Dendritic cell treated with granulocyte-macrophage colony-stimulating factor and Interleukin-4, amounts not matched to agents 40 ng/mL and 50 ng/mL, for 4 days (primary cell): Measurements from ENCODE around the gene ZNF512.

Experiments
- H3K27ac Mint-ChIP-seq: one replicate; pipeline ENCODE4 v1.8.0; 2022; ENCODE audit warnings: mild to moderate bottlenecking, mixed read lengths
- H3K27me3 Mint-ChIP-seq: one replicate; pipeline ENCODE4 v1.8.0; 2022; ENCODE audit warnings: mild to moderate bottlenecking, mixed read lengths
- H3K36me3 Mint-ChIP-seq: one replicate; pipeline ENCODE4 v1.8.0; 2022; ENCODE audit warnings: low read depth, mixed read lengths
- H3K4me1 Mint-ChIP-seq: one replicate; pipeline ENCODE4 v1.8.0; 2022; ENCODE audit warnings: low read depth, mixed read lengths
- H3K4me3 Mint-ChIP-seq: one replicate; pipeline ENCODE4 v1.8.0; 2022; ENCODE audit warnings: mild to moderate bottlenecking, moderate library complexity, mixed read lengths
- H3K9me3 Mint-ChIP-seq: one replicate; pipeline ENCODE4 v1.8.0; 2022; ENCODE audit warnings: mixed read lengths
- intact Hi-C: fragments of 100-400 bp; cut with micrococcal nuclease; formaldehyde crosslinking; loops from one replicate; pipeline ENCODE4 v1.15.0; 2022

Gene ZNF512

GRCh38 chr2:27571197-27571596 is 11.6 kb upstream of the ZNF512 start:
- no peaks in the 10 kb centered on the region for H3K36me3 Mint-ChIP-seq
- intact Hi-C loops = no loop called here
- no peak overlapping the region for H3K4me3 Mint-ChIP-seq
- H3K27me3 Mint-ChIP-seq = peaks cover 24% of the 10 kb centered on the region
- H3K4me1 Mint-ChIP-seq = no peaks in the 10 kb centered on the region
- no peaks in the 10 kb centered on the region for H3K9me3 Mint-ChIP-seq
- no peak overlapping the region for H3K27ac Mint-ChIP-seq

GRCh38 chr2:27571681-27572080 is 11.2 kb upstream of the ZNF512 start:
- intact Hi-C loops = no loop called here
- Mint-ChIP-seq H3K27ac (no peak overlapping the region), H3K4me1 (no peaks in the 10 kb centered on the region), H3K4me3 (no peak overlapping the region), H3K9me3 (no peaks in the 10 kb centered on the region), H3K36me3 (no peaks in the 10 kb centered on the region), H3K27me3 (peaks cover 20% of the 10 kb centered on the region)

- H3K27me3 Mint-ChIP-seq = peaks cover 13% of the 10 kb centered on the region
- intact Hi-C loops = no loop called here
- no peak overlapping the region for H3K27ac Mint-ChIP-seq
- H3K4me1 Mint-ChIP-seq = no peaks in the 10 kb centered on the region
- peaks cover 6% of the 10 kb centered on the region for H3K9me3 Mint-ChIP-seq
- no peaks in the 10 kb centered on the region for H3K36me3 Mint-ChIP-seq
- H3K4me3 Mint-ChIP-seq = no peak overlapping the region
Measured at GRCh38 chr2:27572439-27572838, 10.4 kb upstream of the ZNF512 start.

GRCh38 chr2:27572998-27573429 is 9.8 kb upstream of the ZNF512 start:
- H3K36me3 Mint-ChIP-seq = no peaks in the 10 kb centered on the region
- peaks cover 8% of the 10 kb centered on the region for H3K9me3 Mint-ChIP-seq
- no peak overlapping the region for H3K4me3 Mint-ChIP-seq
- intact Hi-C loops = no loop called here
- H3K27ac Mint-ChIP-seq = no peak overlapping the region
- H3K4me1 Mint-ChIP-seq = no peaks in the 10 kb centered on the region
- peaks cover 13% of the 10 kb centered on the region for H3K27me3 Mint-ChIP-seq

GRCh38 chr2:27573452-27573851 is 9.4 kb upstream of the ZNF512 start:
- H3K4me1 Mint-ChIP-seq = no peaks in the 10 kb centered on the region
- peaks cover 13% of the 10 kb centered on the region for H3K27me3 Mint-ChIP-seq
- H3K4me3 Mint-ChIP-seq = no peak overlapping the region
- no peaks in the 10 kb centered on the region for H3K36me3 Mint-ChIP-seq
- no peak overlapping the region for H3K27ac Mint-ChIP-seq
- H3K9me3 Mint-ChIP-seq = peaks cover 10% of the 10 kb centered on the region
- intact Hi-C loops = no loop called here

- Mint-ChIP-seq H3K27ac (peak overlapping the region; percentile 91), H3K9me3 (peaks cover 28% of the 10 kb centered on the region), H3K4me3 (no peak overlapping the region), H3K27me3 (no peaks in the 10 kb centered on the region), H3K36me3 (peaks cover 20% of the 10 kb centered on the region), H3K4me1 (peaks cover 39% of the 10 kb centered on the region)
- intact Hi-C loops = loop anchor here (2.0 to 10.0 kb wide), 2 partner anchors 93 to 177 kb away; partner anchors contain the start of genes IFT172 and PPM1G
Measured at GRCh38 chr2:27581417-27582128, 1.3 kb upstream of the ZNF512 start.

- no peaks in the 10 kb centered on the region for H3K27me3 Mint-ChIP-seq
- peak overlapping the region; percentile 91 for H3K27ac Mint-ChIP-seq
- H3K4me3 Mint-ChIP-seq = peak overlapping the region; percentile 93
- intact Hi-C loops = loop anchor here (2.0 to 10.0 kb wide), 2 partner anchors 93 to 177 kb away; partner anchors contain the start of genes IFT172 and PPM1G
- H3K36me3 Mint-ChIP-seq = peaks cover 27% of the 10 kb centered on the region
- H3K9me3 Mint-ChIP-seq = peaks cover 25% of the 10 kb centered on the region
- H3K4me1 Mint-ChIP-seq = peaks cover 42% of the 10 kb centered on the region
Measured at GRCh38 chr2:27582129-27582694, 630 bp upstream of the ZNF512 start.

GRCh38 chr2:27583390-27583915 is 611 bp downstream of the ZNF512 start:
- H3K27me3 Mint-ChIP-seq = no peaks in the 10 kb centered on the region
- peak overlapping the region; percentile 91 for H3K27ac Mint-ChIP-seq
- peaks cover 42% of the 10 kb centered on the region for H3K4me1 Mint-ChIP-seq
- H3K9me3 Mint-ChIP-seq = peaks cover 18% of the 10 kb centered on the region
- H3K36me3 Mint-ChIP-seq = peaks cover 35% of the 10 kb centered on the region
- intact Hi-C loops = loop anchor here (2.0 to 10.0 kb wide), 2 partner anchors 95 to 179 kb away; partner anchors contain the start of genes IFT172 and PPM1G
- peak overlapping the region; percentile 93 for H3K4me3 Mint-ChIP-seq

- peaks cover 42% of the 10 kb centered on the region for H3K4me1 Mint-ChIP-seq
- H3K9me3 Mint-ChIP-seq = peaks cover 8% of the 10 kb centered on the region
- peaks cover 35% of the 10 kb centered on the region for H3K36me3 Mint-ChIP-seq
Measured at GRCh38 chr2:27584597-27584996, 1.8 kb downstream of the ZNF512 start.

GRCh38 chr2:27587025-27587424 is 4.2 kb downstream of the ZNF512 start:
- Mint-ChIP-seq H3K4me3 (no peak overlapping the region), H3K36me3 (peaks cover 57% of the 10 kb centered on the region), H3K27ac (no peak overlapping the region), H3K27me3 (no peaks in the 10 kb centered on the region), H3K9me3 (peaks cover 15% of the 10 kb centered on the region), H3K4me1 (peaks cover 42% of the 10 kb centered on the region)
- intact Hi-C loops = loop anchor here (10.0 kb wide), 1 partner anchor 182 kb away; the partner anchor contains the start of gene PPM1G

More at GRCh38 chr2:27584597-27584996, 1.8 kb downstream of the ZNF512 start:
- Mint-ChIP-seq H3K27me3 (no peaks in the 10 kb centered on the region), H3K27ac (no peak overlapping the region), H3K4me3 (peak overlapping the region; percentile 15)
- intact Hi-C loops = loop anchor here (10.0 kb wide), 1 partner anchor 180 kb away; the partner anchor contains the start of gene PPM1G

GRCh38 chr2:27588308-27588707 is 5.5 kb downstream of the ZNF512 start:
- H3K9me3 Mint-ChIP-seq = peaks cover 23% of the 10 kb centered on the region
- no peaks in the 10 kb centered on the region for H3K27me3 Mint-ChIP-seq
- H3K4me3 Mint-ChIP-seq = no peak overlapping the region
- intact Hi-C loops = loop anchor here (10.0 kb wide), 1 partner anchor 184 kb away; the partner anchor contains the start of gene PPM1G
- no peak overlapping the region for H3K27ac Mint-ChIP-seq
- H3K4me1 Mint-ChIP-seq = peaks cover 33% of the 10 kb centered on the region
- H3K36me3 Mint-ChIP-seq = peaks cover 56% of the 10 kb centered on the region

GRCh38 chr2:27591745-27592144 is 8.9 kb downstream of the ZNF512 start:
- Mint-ChIP-seq H3K4me3 (no peak overlapping the region), H3K27me3 (no peaks in the 10 kb centered on the region), H3K27ac (no peak overlapping the region), H3K36me3 (peaks cover 71% of the 10 kb centered on the region), H3K4me1 (peaks cover 14% of the 10 kb centered on the region), H3K9me3 (peaks cover 51% of the 10 kb centered on the region)
- intact Hi-C loops = no loop called here

- Mint-ChIP-seq H3K4me1 (peaks cover 21% of the 10 kb centered on the region), H3K36me3 (peaks cover 64% of the 10 kb centered on the region), H3K9me3 (peaks cover 51% of the 10 kb centered on the region), H3K27ac (no peak overlapping the region), H3K27me3 (no peaks in the 10 kb centered on the region), H3K4me3 (no peak overlapping the region)
- intact Hi-C loops = no loop called here
Measured at GRCh38 chr2:27593240-27593639, 10.4 kb downstream of the ZNF512 start.
